Measurements from ENCODE around the gene GREM2. TPM values are rescaled to one million over a fixed set of nuclear protein-coding genes. Genes with fewer than 3 reads are reported as not detected.

Gene GREM2
- total RNA-seq, 1 experiment from 2014 or later: not detected

- no peak overlapping the region for H3K23ac ChIP-seq (ENCODE audit: insufficient read length, low read depth, low read length)
- H2BK20ac ChIP-seq (ENCODE audit: low read depth, low read length, poor library complexity, severe bottlenecking): no peak overlapping the region
- H3K79me2 ChIP-seq (ENCODE audit: insufficient read depth, low read length): no peaks in the 10 kb centered on the region
- H4K5ac ChIP-seq (ENCODE audit: insufficient read length, low read depth, low read length): no peak overlapping the region
- H3T11ph ChIP-seq (ENCODE audit: low read length): no peak overlapping the region
- H3K27ac ChIP-seq (ENCODE audit: insufficient read length, low read depth, low read length): no peak overlapping the region
- no peak overlapping the region for H3K4me2 ChIP-seq (ENCODE audit: insufficient read depth, insufficient read length, low read length)
- H3K79me1 ChIP-seq (ENCODE audit: insufficient read depth, low read depth, low read length, poor library complexity, severe bottlenecking): no peaks in the 10 kb centered on the region
- no peak overlapping the region for H2BK15ac ChIP-seq (ENCODE audit: low read depth, low read length)
- no peak overlapping the region for H3K9ac ChIP-seq (ENCODE audit: extremely low read depth, insufficient read length, low read length)
- Mint-ChIP-seq H3K4me3 (no peak overlapping the region), H3K27ac (no peak overlapping the region), H3K9me3 (no peaks in the 10 kb centered on the region), H3K36me3 (ENCODE audit: insufficient read depth in 1 of 3, low read depth in 3 of 3) (no peaks in the 10 kb centered on the region), H3K27me3 (ENCODE audit: low read depth) (no peaks in the 10 kb centered on the region; the same call in none of the 2 replicates), H3K4me1 (no peaks in the 10 kb centered on the region)
- H3K27me3 ChIP-seq (ENCODE audit: insufficient read depth, low read length): no peaks in the 10 kb centered on the region
- WGBS (ENCODE audit: extremely low coverage, insufficient read length, low lambda C conversion rate): no CpG with 5 or more reads among the region's 3 CpGs
- H3K4me1 ChIP-seq (ENCODE audit: insufficient read depth, low read length): no peaks in the 10 kb centered on the region
- no peak for DNase-seq
- no peaks in the 10 kb centered on the region for H4K20me1 ChIP-seq (ENCODE audit: control insufficient read depth, insufficient read depth, insufficient read length)
- no peak overlapping the region for H2BK12ac ChIP-seq (ENCODE audit: insufficient read length, low read depth, low read length)
- no peak overlapping the region for H4K91ac ChIP-seq (ENCODE audit: insufficient read length, low read depth, low read length)
- no peak overlapping the region for H3K14ac ChIP-seq (ENCODE audit: insufficient read depth, low read length)
- no peak overlapping the region for H2BK120ac ChIP-seq (ENCODE audit: low read depth, low read length, poor library complexity, severe bottlenecking)
- no peak for TF ChIP-seq CTCF (conservative IDR thresholded peaks at IDR 0.05)
- H3K56ac ChIP-seq (ENCODE audit: insufficient read length, low read depth, low read length): no peak overlapping the region
- no peaks in the 10 kb centered on the region for H3K9me3 ChIP-seq (ENCODE audit: control insufficient read depth, low read depth, low read length)
- H4K8ac ChIP-seq (replicated peaks; ENCODE audit: insufficient read length, low read depth, low read length): no peak overlapping the region
- H2BK5ac ChIP-seq (ENCODE audit: insufficient read length, low read length): no peak overlapping the region
- no peak overlapping the region for H3K4ac ChIP-seq (ENCODE audit: low read depth, low read length)
- H2AK5ac ChIP-seq (ENCODE audit: insufficient read length, low read length): no peak overlapping the region
- H3K23me2 ChIP-seq (ENCODE audit: insufficient read length, low read depth, low read length, poor library complexity, severe bottlenecking): no peaks in the 10 kb centered on the region
- H3K18ac ChIP-seq (ENCODE audit: insufficient read length, low read depth, low read length): no peak overlapping the region
- no peak overlapping the region for H2AFZ ChIP-seq (ENCODE audit: low read length)
Observed at GRCh38 chr1:240508201-240508600, 103.8 kb downstream of the GREM2 start.
